HG02884 (cell line): ENCODE data around the gene NOTCH4.

ENCODE experiments used
- ATAC-seq: cut with Tn5 transposase; IDR thresholded peaks from one replicate; pipeline ENCODE4 v1.9.1; 2021; ENCODE audit warnings: mild to moderate bottlenecking, moderate library complexity; ENCODE audit not compliant: unreplicated experiment

Gene NOTCH4

GRCh38 chr6:32147401-32148132, 76.3 kb downstream of the NOTCH4 start:
- no peak for ATAC-seq

DNA sequence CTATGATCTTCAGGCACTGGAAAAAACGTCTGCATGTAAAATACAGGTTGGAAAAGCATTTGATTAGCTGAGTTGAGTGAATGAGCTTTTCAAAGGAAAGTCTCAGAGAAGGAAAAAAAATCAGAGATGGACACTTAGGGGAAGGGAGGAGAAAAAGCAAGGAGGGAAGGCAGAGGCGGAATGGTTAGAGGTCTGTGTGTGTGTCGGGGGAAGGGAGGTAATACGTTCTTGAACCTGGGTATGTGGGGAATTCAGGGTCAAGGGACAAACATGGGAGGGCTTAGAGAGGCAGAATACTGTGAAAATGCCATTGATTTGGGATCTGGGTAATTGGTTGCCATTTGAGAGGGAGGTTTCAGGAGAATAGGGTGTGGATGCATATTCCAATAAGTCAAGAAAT, 77.2 kb downstream of the NOTCH4 start:
- no peak for ATAC-seq

DNA sequence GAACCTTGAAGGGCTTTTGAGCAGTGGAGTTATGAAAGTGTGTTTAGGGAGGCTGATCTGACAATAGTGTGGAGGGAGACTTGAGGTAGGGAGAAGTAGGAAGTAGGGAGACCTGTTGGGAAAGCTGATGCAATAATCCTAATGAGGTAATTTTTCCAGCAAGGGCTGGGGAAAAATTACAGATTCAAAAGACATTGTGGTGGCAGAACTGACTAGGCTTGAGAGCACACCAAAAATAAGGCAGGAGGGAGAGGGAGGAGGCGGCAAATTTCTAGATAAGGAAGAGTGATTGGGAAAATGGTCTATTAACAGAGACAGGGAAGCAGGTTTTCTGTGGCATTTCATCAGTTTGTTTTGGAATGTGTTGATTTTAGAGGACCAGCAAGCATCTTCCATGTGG, 77.6 kb downstream of the NOTCH4 start:
- no peak for ATAC-seq
